ENCODE measurements around the gene INTS3. TPM values are rescaled to one million over a fixed set of nuclear protein-coding genes. Genes with fewer than 3 reads are reported as not detected.

Gene INTS3
- total and polyA plus RNA-seq, 9 of the 15 experiments (the other 6 are each of a cell fraction or from before 2014, with no cell fraction given): 6.3 to 24.1 (median 14.3) TPM

DNA sequence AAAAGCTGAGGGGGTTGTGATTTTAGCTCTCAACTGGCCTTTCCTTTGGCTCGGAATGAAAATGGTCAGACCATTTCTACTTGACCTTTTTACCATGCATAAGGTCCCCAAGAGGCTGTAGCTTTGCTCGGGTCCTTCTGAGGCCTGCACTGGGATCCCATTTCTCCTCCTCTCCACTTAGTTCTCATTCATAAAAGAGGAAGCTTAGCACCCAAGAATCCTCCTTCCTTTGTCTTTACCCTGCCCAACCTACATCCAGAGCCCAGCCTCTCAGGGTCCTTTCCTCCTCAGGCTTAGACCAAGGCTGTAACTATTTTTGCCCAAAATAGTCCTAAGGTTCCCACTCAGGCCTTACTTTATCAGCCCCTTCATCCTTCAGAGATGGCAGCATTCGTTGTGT lies 41.4 kb downstream of the INTS3 start (continued):
- TF ChIP-seq NR2C2 (CRISPR knock-in tag; IDR thresholded peaks at IDR 0.05): no peak
- no peak for TF ChIP-seq NR2C2 (tag; IDR thresholded peaks at IDR 0.05)
- no peak for TF ChIP-seq HCFC1 (IDR thresholded peaks at IDR 0.05; ENCODE audit: low read depth, low read length)
- TF ChIP-seq RNF2 (IDR thresholded peaks at IDR 0.05): no peak
- TF ChIP-seq, protein P1, sequence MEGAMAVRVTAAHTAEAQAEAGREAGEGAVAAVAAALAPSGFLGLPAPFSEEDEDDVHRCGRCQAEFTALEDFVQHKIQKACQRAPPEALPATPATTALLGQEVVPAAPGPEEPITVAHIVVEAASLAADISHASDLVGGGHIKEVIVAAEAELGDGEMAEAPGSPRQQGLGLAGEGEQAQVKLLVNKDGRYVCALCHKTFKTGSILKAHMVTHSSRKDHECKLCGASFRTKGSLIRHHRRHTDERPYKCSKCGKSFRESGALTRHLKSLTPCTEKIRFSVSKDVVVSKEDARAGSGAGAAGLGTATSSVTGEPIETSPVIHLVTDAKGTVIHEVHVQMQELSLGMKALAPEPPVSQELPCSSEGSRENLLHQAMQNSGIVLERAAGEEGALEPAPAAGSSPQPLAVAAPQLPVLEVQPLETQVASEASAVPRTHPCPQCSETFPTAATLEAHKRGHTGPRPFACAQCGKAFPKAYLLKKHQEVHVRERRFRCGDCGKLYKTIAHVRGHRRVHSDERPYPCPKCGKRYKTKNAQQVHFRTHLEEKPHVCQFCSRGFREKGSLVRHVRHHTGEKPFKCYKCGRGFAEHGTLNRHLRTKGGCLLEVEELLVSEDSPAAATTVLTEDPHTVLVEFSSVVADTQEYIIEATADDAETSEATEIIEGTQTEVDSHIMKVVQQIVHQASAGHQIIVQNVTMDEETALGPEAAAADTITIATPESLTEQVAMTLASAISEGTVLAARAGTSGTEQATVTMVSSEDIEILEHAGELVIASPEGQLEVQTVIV (CRISPR knock-in tag; IDR thresholded peaks at IDR 0.05; ENCODE audit: borderline replicate concordance): no peak
- TF ChIP-seq ZC3H11A (IDR thresholded peaks at IDR 0.05; ENCODE audit: low read depth, low read length): no peak
- TF ChIP-seq ZKSCAN3 (CRISPR knock-in tag; IDR thresholded peaks at IDR 0.05): no peak
- no peak for TF ChIP-seq C11orf30 (IDR thresholded peaks at IDR 0.05; ENCODE audit: low read depth)
- TF ChIP-seq FUS (optimal IDR thresholded peaks at IDR 0.05; ENCODE audit: low read depth, low read length): no peak

GRCh38 chr1:153770797-153771196 lies 42.9 kb downstream of the INTS3 start:
- WGBS (ENCODE audit: insufficient coverage, low coverage, missing lambda C conversion rate): 65% methylated on average over 5 of the region's 11 CpGs
- FAIRE-seq: no peak
- no peak overlapping the region for H3K27ac ChIP-seq (ENCODE audit: extremely low read depth, low read depth, low read length)
- ChIA-PET CTCF (ENCODE audit: low intra/inter-chr PET ratio) (no interaction called here), POLR2A (interaction anchor here (3.2 kb wide), 1 partner anchor 220 kb away, joined by 11 read pairs; the partner anchor contains the start of gene RPS27)
- H4K20me1 ChIP-seq (replicated peaks; ENCODE audit: control insufficient read depth, insufficient read depth, low read length): no peaks in the 10 kb centered on the region
- no peak for ATAC-seq
- no peak overlapping the region for H3K9ac ChIP-seq (ENCODE audit: insufficient read depth in 1 of 2, low read depth in 2 of 2, low read length in 2 of 2)
- no peak overlapping the region for H3K4me3 ChIP-seq
- intact Hi-C loops (cut with micrococcal nuclease) (loop anchor here (5.0 to 10.0 kb wide), 2 partner anchors 93 to 256 kb away; partner anchors contain the start of gene NPR1), in situ Hi-C loops (cut with MboI) (no loop called here)
- peaks cover 50% of the 10 kb centered on the region for H3K36me3 ChIP-seq (ENCODE audit: control insufficient read depth, insufficient read depth, low read length)
- H3K4me2 ChIP-seq (ENCODE audit: insufficient read depth, low read length): no peak overlapping the region
- peaks cover 0 to 19% of the 10 kb centered on the region in 2 experiments; a peak in 3 of 5 replicates for H3K4me1 ChIP-seq (replicated peaks in 1 of 2; ENCODE audit: control insufficient read depth in 2 of 2, insufficient read depth in 2 of 2, low read length in 2 of 2)
- no peaks in the 10 kb centered on the region for H3K9me3 ChIP-seq (replicated peaks; ENCODE audit: control insufficient read depth, insufficient read depth, low read depth, low read length)
- no TSS peak for BruUV-seq (replicated peaks)
- no peaks in the 10 kb centered on the region for H3K79me2 ChIP-seq (ENCODE audit: control insufficient read depth, insufficient read depth, low read length)
- DNase-seq (ENCODE audit: extremely low read depth in 1 of 4, low spot score in 3 of 4): no peak
- no peaks in the 10 kb centered on the region for H3K27me3 ChIP-seq (ENCODE audit: control insufficient read depth in 2 of 2, insufficient read depth in 2 of 2, low read length in 2 of 2)
- H3K9me1 ChIP-seq (ENCODE audit: control insufficient read depth, insufficient read depth, low read length): peaks cover 4% of the 10 kb centered on the region
- H2AFZ ChIP-seq (ENCODE audit: low read depth, low read length): no peak overlapping the region
- TF ChIP-seq PHF21A (IDR thresholded peaks at IDR 0.05; ENCODE audit: borderline replicate concordance, low read depth) (no peak), ZNF592 (IDR thresholded peaks at IDR 0.05) (no peak), ZNF133 (CRISPR knock-in tag; IDR thresholded peaks at IDR 0.05) (no peak), POLR2H (tag; IDR thresholded peaks at IDR 0.05; ENCODE audit: low read depth) (no peak)

All from K562 (cell line).